HCT116 (cell line): Measurements from ENCODE around the gene MRM3. TPM values are rescaled to one million over a fixed set of nuclear protein-coding genes. Genes with fewer than 3 reads are reported as not detected.

Source experiments
- ATAC-seq: fragments of 200-7000 bp; cut with Tn5 transposase; 2 replicates; pipeline ENCODE4 v1.9.1; 2020; ENCODE audit warnings: mild to moderate bottlenecking, moderate library complexity
- BruUV-seq: library from RNA; stranded (reverse); fragments of 400-500 nt; replicated peaks from 2 replicates; lab custom pipeline; 2021; lab: Mats Ljungman, UMichigan
- CTCF ChIA-PET: fragments of 300-600 bp; sonication (Branson Sonifier 250); formaldehyde crosslinking; loops from one replicate; lab custom pipeline; 2021; ENCODE audit warnings: antibody characterized with exemption; lab: Charles Lee
- POLR2A ChIA-PET: fragments of 300-600, 350-600 bp; sonication (Branson Sonifier 250); formaldehyde crosslinking; loops from one replicate; lab custom pipeline; 2021; ENCODE audit warnings: antibody characterized with exemption; lab: Charles Lee
- RAD21 ChIA-PET, 2 experiments: fragments of 300-600 bp; sonication (Branson Sonifier 250); formaldehyde crosslinking; loops; one replicate each; lab custom pipeline; 2023; ENCODE audit warnings: low total read pairs in 2 of 2; ENCODE audit not compliant: uncharacterized antibody in 2 of 2, unreplicated experiment in 2 of 2, low non-redundant PET in 1 of 2; lab: Charles Lee
- DNase-seq: peaks from one replicate; pipeline ENCODE4 v3.0.0-alpha.2; 2010; ENCODE audit warnings: low read depth, low spot score
- H2AFZ ChIP-seq: fragments of 200-600 bp; shearing (Covaris generic), sonication (generic); 2 replicates; pipeline ENCODE4 v1.6.1; 2017; ENCODE audit warnings: low read depth, mixed run types, mixed read lengths, antibody characterized with exemption, low read length; ENCODE audit not compliant: poor library complexity, severe bottlenecking
- H3K27ac ChIP-seq: 2 replicates; pipeline ENCODE4 v1.5.1; 2012; ENCODE audit warnings: low read depth, low read length
- H3K27me3 ChIP-seq: fragments of 200-600 bp; sonication (generic); 2 replicates; pipeline ENCODE4 v1.6.1; 2016; ENCODE audit warnings: mixed run types, low read length, mixed read lengths; ENCODE audit not compliant: insufficient read depth
- H3K36me3 ChIP-seq, 2 experiments: fragments of 200-500 bp in 1 of 2; fragments of 200-600 bp in 1 of 2; sonication (Bioruptor generic) in 1 of 2; sonication (generic) in 1 of 2; 2 replicates each; pipeline versions ENCODE4 v1.5.1 to v1.6.1; 2014 to 2016; ENCODE audit warnings: low read length in 2 of 2, inconsistent platforms in 1 of 2, mixed read lengths in 1 of 2, mixed run types in 1 of 2; ENCODE audit not compliant: insufficient read depth in 2 of 2, control insufficient read depth in 1 of 2
- H3K4me1 ChIP-seq, 2 experiments: fragments of 200-600 bp in 1 of 2; sonication (generic) in 1 of 2; 2 replicates each; pipeline versions ENCODE4 v1.5.1 to v1.6.1; 2012 to 2017; ENCODE audit warnings: low read length in 2 of 2, inconsistent platforms in 1 of 2, mild to moderate bottlenecking in 1 of 2, mixed read lengths in 1 of 2, mixed run types in 1 of 2, moderate library complexity in 1 of 2; ENCODE audit not compliant: insufficient read depth in 2 of 2, control insufficient read depth in 1 of 2
- H3K4me2 ChIP-seq: fragments of 200-600 bp; sonication (generic); 2 replicates; pipeline ENCODE4 v1.6.1; 2017; ENCODE audit warnings: mixed run types, low read length, mixed read lengths
- H3K4me3 ChIP-seq, 2 experiments: fragments of 200-600 bp in 1 of 2; sonication (generic) in 1 of 2; replicated peaks in 1 of 2; 2 replicates each; pipeline ENCODE4 v1.5.1; 2011 to 2016; ENCODE audit warnings: low read length in 2 of 2, control low read depth in 1 of 2, low read depth in 1 of 2, mild to moderate bottlenecking in 1 of 2, mixed read lengths in 1 of 2, mixed run types in 1 of 2
- H3K79me2 ChIP-seq: fragments of 200-600 bp; sonication (generic); 2 replicates; pipeline ENCODE4 v1.6.1; 2017; ENCODE audit warnings: mild to moderate bottlenecking, mixed run types, low read length, moderate library complexity, mixed read lengths; ENCODE audit not compliant: insufficient read depth
- H3K9ac ChIP-seq: fragments of 200-600 bp; sonication (generic); 2 replicates; pipeline ENCODE4 v1.6.1; 2016; ENCODE audit warnings: low read length, mixed read lengths
- H3K9me2 ChIP-seq: fragments of 200-600 bp; sonication (generic), shearing (Covaris generic); 2 replicates; pipeline ENCODE4 v1.6.1; 2017; ENCODE audit warnings: mixed run types, mild to moderate bottlenecking, moderate library complexity; ENCODE audit not compliant: insufficient read depth
- H3K9me3 ChIP-seq, 2 experiments: fragments of 200-500 bp in 1 of 2; fragments of 200-600 bp in 1 of 2; sonication (Bioruptor generic) in 1 of 2; sonication (generic) in 1 of 2; 2 replicates each; pipeline ENCODE4 v1.6.1; 2014 to 2017; ENCODE audit warnings: low read length in 2 of 2, mixed read lengths in 2 of 2, inconsistent platforms in 1 of 2, low read depth in 1 of 2, mild to moderate bottlenecking in 1 of 2, mixed run types in 1 of 2, moderate library complexity in 1 of 2; ENCODE audit not compliant: control insufficient read depth in 1 of 2, insufficient read depth in 1 of 2
- H4K20me1 ChIP-seq: fragments of 200-600 bp; sonication (generic), shearing (Covaris generic); 2 replicates; pipeline ENCODE4 v1.6.1; 2017; ENCODE audit warnings: mixed run types, mild to moderate bottlenecking, moderate library complexity; ENCODE audit not compliant: insufficient read depth
- CEBPB ChIP-seq: IDR thresholded peaks from 2 replicates; pipeline ENCODE4 v1.6.1; 2012; ENCODE audit warnings: low read depth
- EGR1 ChIP-seq: IDR thresholded peaks from 2 replicates; pipeline ENCODE4 v1.6.1; 2012; ENCODE audit warnings: low read depth
- ELF1 ChIP-seq: IDR thresholded peaks from 2 replicates; pipeline ENCODE4 v1.6.1; 2012; ENCODE audit warnings: low read depth, borderline replicate concordance
- EZH2 ChIP-seq: fragments of 200-600 bp; sonication (generic); IDR thresholded peaks from 2 replicates; pipeline ENCODE4 v1.6.1; 2017; ENCODE audit warnings: antibody characterized with exemption, mixed run types
- EZH2phosphoT487 ChIP-seq: fragments of 200-600 bp; IDR thresholded peaks from 2 replicates; pipeline ENCODE4 v1.6.1; 2018; ENCODE audit warnings: antibody characterized with exemption, borderline replicate concordance
- FOSL1 ChIP-seq: IDR thresholded peaks from 2 replicates; pipeline ENCODE4 v1.6.1; 2012; ENCODE audit warnings: low read depth
- JUND ChIP-seq: IDR thresholded peaks from 2 replicates; pipeline ENCODE4 v1.6.1; 2012
- POLR2A ChIP-seq: IDR thresholded peaks from 2 replicates; pipeline ENCODE4 v1.7.0; 2011; ENCODE audit warnings: borderline replicate concordance; ENCODE audit not compliant: insufficient read depth, insufficient read length; ENCODE audit errors: extremely low read depth
- RAD21 ChIP-seq: IDR thresholded peaks from 2 replicates; pipeline ENCODE4 v1.6.1; 2012; ENCODE audit warnings: low read depth, mild to moderate bottlenecking
- SIN3A ChIP-seq: IDR thresholded peaks from 2 replicates; pipeline ENCODE4 v1.6.1; 2012; ENCODE audit warnings: low read depth
- SP1 ChIP-seq: IDR thresholded peaks from 2 replicates; pipeline ENCODE4 v1.6.1; 2012; ENCODE audit warnings: low read depth
- TCF7L2 ChIP-seq: IDR thresholded peaks from 2 replicates; pipeline ENCODE4 v1.7.0; 2011; ENCODE audit warnings: borderline replicate concordance, inconsistent platforms; ENCODE audit not compliant: insufficient read depth, insufficient read length; ENCODE audit errors: extremely low read depth
- YY1 ChIP-seq: IDR thresholded peaks from 2 replicates; pipeline ENCODE4 v1.6.1; 2011; ENCODE audit warnings: low read length, low read depth, moderate library complexity, mild to moderate bottlenecking; ENCODE audit not compliant: insufficient replicate concordance; ENCODE audit errors: extremely low read depth
- ZFX ChIP-seq: fragments of 450-650 bp; IDR thresholded peaks from 2 replicates; pipeline ENCODE4 v1.6.1; 2017
- ZNF274 ChIP-seq: fragments of 200-500 bp; sonication (Bioruptor generic); IDR thresholded peaks from 2 replicates; pipeline ENCODE4 v1.6.1; 2014; ENCODE audit warnings: mild to moderate bottlenecking, low read depth, low read length, inconsistent platforms
- intact Hi-C: fragments of 100-400 bp; cut with micrococcal nuclease; formaldehyde crosslinking; loops from 2 replicates; pipeline ENCODE4 v1.10.0; 2022
- total RNA-seq: library from RNA; stranded (reverse); gene quantifications from one replicate; pipeline ENCODE4 v1.2.1, GENCODE V29; 2021; ENCODE audit not compliant: unreplicated experiment
- TF ChIP-seq, protein P1 (sequence below): IDR thresholded peaks from 2 replicates; pipeline ENCODE4 v1.6.1; 2012
- TF ChIP-seq, protein P2 (sequence below): IDR thresholded peaks from 2 replicates; pipeline ENCODE4 v1.6.1; 2012
- TF ChIP-seq, protein P3 (sequence below), 3 experiments: fragments of 200-600 bp in 1 of 3; sonication (generic) in 1 of 3; IDR thresholded peaks in 2 of 3; conservative IDR thresholded peaks in 1 of 3; 2 replicates each; pipeline ENCODE4 v1.5.1; 2012 to 2017; ENCODE audit warnings: low read depth in 2 of 3, low read length in 2 of 3, antibody characterized with exemption in 1 of 3, borderline replicate concordance in 1 of 3, control low read depth in 1 of 3, mild to moderate bottlenecking in 1 of 3, mixed read lengths in 1 of 3, mixed run types in 1 of 3, moderate library complexity in 1 of 3; ENCODE audit not compliant: insufficient read depth in 1 of 3

The MRM3 gene
- total RNA-seq, 1 experiment from 2014 or later: 32.6 TPM

DNA sequence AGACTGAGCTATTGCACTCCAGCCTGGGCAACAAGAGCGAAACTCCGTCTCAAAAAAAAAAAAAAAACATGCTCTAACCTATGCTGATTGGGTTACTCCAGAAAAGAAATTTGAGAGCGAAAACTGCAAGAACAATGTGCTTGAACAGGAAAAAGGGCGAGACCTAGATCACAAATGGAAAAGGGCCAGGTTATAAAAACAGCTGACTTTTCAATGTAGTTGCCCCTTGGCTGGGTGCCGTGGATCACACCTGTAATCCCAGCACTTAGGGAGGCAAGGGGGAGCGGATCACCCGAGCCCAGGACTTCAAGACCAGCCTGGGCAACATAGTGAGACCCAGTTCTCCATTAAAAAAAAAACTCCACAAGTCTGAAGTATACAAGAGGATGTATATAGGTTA lies 48.8 kb downstream of the MRM3 start:
- no peak overlapping the region for H3K27ac ChIP-seq
- intact Hi-C loops: no loop called here
- H3K27me3 ChIP-seq: no peaks in the 10 kb centered on the region
- no peak for DNase-seq
- ChIA-PET RAD21 (no interaction called here), CTCF (no interaction called here), POLR2A (no interaction called here)
- BruUV-seq: no TSS peak
- H3K9ac ChIP-seq: no peak overlapping the region
- H3K9me2 ChIP-seq: no peaks in the 10 kb centered on the region
- no peaks in the 10 kb centered on the region for H4K20me1 ChIP-seq
- H3K9me3 ChIP-seq: no peaks in the 10 kb centered on the region
- H2AFZ ChIP-seq: no peak overlapping the region
- peaks cover 9% of the 10 kb centered on the region in 2 experiments for H3K4me1 ChIP-seq
- H3K36me3 ChIP-seq: no peaks in the 10 kb centered on the region
- ATAC-seq: no peak
- no peak overlapping the region for H3K4me2 ChIP-seq
- H3K79me2 ChIP-seq: peaks cover 42% of the 10 kb centered on the region
- no peak overlapping the region for H3K4me3 ChIP-seq
- TF ChIP-seq, protein P1, sequence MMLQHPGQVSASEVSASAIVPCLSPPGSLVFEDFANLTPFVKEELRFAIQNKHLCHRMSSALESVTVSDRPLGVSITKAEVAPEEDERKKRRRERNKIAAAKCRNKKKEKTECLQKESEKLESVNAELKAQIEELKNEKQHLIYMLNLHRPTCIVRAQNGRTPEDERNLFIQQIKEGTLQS: no peak
- TF ChIP-seq ZNF274 (no peak), EZH2 (no peak), SIN3A (no peak), CEBPB (no peak)
- TF ChIP-seq, protein P2, sequence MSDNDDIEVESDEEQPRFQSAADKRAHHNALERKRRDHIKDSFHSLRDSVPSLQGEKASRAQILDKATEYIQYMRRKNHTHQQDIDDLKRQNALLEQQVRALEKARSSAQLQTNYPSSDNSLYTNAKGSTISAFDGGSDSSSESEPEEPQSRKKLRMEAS: no peak

DNA sequence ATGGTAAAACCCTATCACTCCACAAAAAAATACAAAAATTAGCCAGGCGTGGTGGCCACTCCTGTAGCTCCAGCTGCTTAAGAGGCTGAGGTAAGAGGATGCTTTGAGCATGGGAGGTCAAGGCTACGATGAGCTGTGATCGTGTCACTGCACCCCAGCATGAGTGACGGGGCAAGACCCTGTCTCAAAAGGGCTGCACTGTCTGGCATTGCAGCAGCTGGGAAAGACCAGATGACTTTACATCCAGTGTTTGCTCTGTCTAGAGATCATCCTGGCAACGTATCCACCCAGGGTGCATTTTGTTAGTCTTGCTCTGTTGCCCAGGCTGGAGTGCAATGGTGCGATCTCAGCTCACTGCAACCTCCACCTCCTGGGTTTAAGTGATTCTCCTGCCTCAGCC lies 52.0 kb downstream of the MRM3 start:
- intact Hi-C loops: no loop called here
- DNase-seq: no peak
- H3K27ac ChIP-seq: no peak overlapping the region
- no peaks in the 10 kb centered on the region for H4K20me1 ChIP-seq
- RAD21 ChIA-PET: no interaction called here
- H3K9ac ChIP-seq: no peak overlapping the region
- no peak overlapping the region for H3K4me2 ChIP-seq
- no peaks in the 10 kb centered on the region for H3K36me3 ChIP-seq
- TF ChIP-seq, protein P1: no peak
- TF ChIP-seq TCF7L2 (no peak), EGR1 (no peak), SP1 (no peak), POLR2A (no peak), EZH2 (no peak), ZNF274 (no peak), SIN3A (no peak), EZH2phosphoT487 (no peak), RAD21 (no peak), JUND (no peak), ELF1 (no peak), ZFX (no peak), FOSL1 (no peak), YY1 (no peak)
- TF ChIP-seq, protein P3, sequence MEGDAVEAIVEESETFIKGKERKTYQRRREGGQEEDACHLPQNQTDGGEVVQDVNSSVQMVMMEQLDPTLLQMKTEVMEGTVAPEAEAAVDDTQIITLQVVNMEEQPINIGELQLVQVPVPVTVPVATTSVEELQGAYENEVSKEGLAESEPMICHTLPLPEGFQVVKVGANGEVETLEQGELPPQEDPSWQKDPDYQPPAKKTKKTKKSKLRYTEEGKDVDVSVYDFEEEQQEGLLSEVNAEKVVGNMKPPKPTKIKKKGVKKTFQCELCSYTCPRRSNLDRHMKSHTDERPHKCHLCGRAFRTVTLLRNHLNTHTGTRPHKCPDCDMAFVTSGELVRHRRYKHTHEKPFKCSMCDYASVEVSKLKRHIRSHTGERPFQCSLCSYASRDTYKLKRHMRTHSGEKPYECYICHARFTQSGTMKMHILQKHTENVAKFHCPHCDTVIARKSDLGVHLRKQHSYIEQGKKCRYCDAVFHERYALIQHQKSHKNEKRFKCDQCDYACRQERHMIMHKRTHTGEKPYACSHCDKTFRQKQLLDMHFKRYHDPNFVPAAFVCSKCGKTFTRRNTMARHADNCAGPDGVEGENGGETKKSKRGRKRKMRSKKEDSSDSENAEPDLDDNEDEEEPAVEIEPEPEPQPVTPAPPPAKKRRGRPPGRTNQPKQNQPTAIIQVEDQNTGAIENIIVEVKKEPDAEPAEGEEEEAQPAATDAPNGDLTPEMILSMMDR (IDR thresholded peaks at IDR 0.05 in 2 of 3, conservative IDR thresholded peaks at IDR 0.05 in 1 of 3; ENCODE audit: borderline replicate concordance in 1 of 3, insufficient read depth in 1 of 3, low read depth in 2 of 3, low read length in 2 of 3): no peak
- TF ChIP-seq, all 23 proteins: peak for 0
- Histone ChIP-seq H3K4me1 (peaks cover 2 to 5% of the 10 kb centered on the region in 2 experiments), H3K4me3 (no peak overlapping the region), H3K27me3 (no peaks in the 10 kb centered on the region), H2AFZ (no peak overlapping the region), H3K9me3 (no peaks in the 10 kb centered on the region), H3K9me2 (no peaks in the 10 kb centered on the region), H3K79me2 (peaks cover 53% of the 10 kb centered on the region)
- ATAC-seq: no peak
- ChIA-PET POLR2A (no interaction called here), CTCF (no interaction called here)
- BruUV-seq: no TSS peak
